Measurements from ENCODE around the gene CYP51A1.
"Not testable (repeated sequence)": the region's sequence is repeated elsewhere in the genome, so short reads cannot be mapped to it uniquely, and the experiment has no call there.

Gene CYP51A1

DNA sequence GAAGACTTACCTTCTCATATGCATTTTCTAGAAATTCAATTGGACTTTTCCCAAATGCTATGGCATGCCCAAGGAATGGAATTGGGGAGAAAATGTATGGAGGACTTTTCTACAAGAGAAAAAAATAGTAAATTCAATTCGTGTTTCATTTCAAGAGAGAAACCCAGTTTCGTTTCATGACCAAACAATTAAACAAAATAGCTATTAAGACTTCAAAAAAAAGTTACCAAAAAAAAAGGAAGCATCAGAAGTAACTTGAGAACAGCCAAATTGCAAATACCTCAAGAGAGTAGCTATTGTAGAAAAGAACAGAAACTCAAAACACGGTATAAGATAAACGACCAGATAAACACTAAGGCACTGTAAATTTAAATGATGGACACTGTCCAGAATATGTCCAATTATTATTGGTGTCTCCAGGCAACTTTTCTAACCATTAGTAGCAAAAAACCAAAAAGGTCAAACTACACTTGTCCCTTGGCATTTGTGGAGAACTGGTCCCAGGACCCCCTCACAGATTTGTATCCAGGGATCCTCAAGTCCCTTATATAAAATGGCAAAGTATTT lies 2.4 kb downstream of the CYP51A1 start:
- in situ Hi-C loops (cut with MboI; ENCODE audit: low sequenced_read_pairs): no loop called here

DNA sequence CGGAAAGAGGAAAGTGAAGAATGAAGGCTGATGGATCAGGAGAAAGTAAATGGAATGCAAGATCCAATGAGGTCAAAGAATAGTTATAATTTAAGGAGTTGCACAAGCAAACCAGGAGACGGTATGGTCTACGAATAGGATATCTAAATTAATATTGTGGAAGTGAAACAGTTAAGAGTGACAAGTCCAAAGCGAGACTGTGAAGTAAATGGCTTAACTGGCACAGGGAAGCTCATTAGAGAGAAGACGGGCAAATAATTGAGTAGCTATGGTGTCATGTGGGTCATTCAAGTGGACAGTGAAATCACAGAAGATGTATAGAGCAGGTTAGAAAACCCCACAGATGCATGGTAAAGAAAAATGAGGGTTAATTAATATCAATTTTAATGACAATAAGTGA lies 3.2 kb downstream of the CYP51A1 start:
- in situ Hi-C loops (cut with MboI; ENCODE audit: low sequenced_read_pairs): no loop called here

DNA sequence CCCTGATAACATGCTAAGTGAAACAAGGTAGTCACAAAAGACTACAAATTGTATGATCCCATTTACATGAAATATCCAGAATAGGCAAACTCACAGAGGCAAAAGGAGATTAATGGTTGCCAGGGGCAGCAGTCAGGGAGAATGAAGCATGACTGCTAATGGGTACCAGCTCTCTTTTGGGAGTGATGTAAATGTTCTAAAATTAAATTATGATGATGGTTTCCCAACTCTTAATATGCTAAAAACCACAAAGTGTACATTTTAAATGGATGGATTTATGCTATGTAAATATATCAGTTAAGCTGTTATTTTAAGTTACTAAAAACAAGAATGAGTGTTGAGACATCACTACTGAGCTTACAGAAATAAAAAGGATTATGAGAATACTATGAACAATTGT lies 12.6 kb downstream of the CYP51A1 start:
- in situ Hi-C loops (cut with MboI; ENCODE audit: low sequenced_read_pairs): no loop called here

DNA sequence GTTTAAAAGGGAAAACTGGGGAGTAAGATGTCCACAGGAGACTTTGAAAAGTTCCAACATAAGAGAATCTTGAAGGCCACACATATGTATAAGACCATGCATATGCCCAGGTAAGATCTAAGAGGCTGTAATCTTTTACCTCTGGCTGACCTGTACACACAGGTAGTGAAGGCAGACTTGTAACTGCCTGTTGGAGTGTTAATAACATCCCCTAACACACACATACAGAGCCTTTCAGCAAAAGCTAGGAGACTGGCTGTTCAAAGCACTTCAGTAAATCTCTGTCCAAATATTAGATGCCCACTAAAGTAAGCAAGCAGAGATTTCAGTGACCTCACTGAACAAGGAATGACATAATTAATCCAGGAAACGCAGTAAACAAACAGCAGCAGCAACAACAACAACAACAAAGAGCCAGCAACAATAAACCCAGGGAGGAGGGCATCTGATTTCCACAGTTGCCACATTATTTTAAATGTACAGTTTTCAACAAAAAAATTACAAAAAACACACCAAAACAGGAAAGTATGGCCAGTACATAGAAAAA lies 15.0 kb downstream of the CYP51A1 start:
- in situ Hi-C loops (cut with MboI; ENCODE audit: low sequenced_read_pairs): no loop called here

DNA sequence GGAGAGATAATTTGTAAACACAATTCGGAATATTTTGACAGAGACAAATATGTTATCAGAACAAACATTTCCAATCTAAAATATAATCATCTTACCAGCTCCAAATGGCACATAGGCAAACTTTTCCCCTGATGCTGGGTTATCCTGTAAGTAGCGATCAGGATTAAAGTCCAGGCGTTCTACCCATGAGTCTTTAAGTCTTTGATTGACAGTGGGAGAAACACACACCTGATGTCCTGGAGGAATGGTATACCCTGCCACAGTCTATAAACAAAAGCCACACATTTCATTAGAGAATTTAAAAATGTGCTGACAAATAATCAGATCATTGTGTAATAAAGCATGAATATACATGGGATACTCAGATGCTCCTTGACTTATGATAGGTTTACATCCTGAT lies 17.3 kb downstream of the CYP51A1 start:
- in situ Hi-C loops (cut with MboI; ENCODE audit: low sequenced_read_pairs): no loop called here

DNA sequence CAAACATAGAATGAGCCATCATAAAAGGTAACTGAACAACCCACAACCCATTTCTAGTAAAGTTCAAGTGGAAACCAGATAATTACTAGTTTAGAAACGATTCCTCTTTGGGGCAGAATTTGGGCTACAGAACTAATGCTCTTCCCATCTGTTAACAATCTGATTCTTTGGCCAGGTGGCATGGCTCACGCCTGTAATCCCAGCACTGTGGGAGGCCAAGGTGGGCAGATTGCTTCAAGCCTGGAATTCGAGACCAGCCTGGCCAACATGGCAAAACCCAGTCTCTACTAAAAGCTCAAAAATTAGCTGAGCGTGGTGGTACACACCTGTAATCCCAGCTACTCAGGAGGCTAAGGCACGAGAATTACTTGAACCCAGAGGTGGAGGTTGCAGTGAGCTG lies 18.5 kb downstream of the CYP51A1 start:
- in situ Hi-C loops (cut with MboI; ENCODE audit: low sequenced_read_pairs): no loop called here

DNA sequence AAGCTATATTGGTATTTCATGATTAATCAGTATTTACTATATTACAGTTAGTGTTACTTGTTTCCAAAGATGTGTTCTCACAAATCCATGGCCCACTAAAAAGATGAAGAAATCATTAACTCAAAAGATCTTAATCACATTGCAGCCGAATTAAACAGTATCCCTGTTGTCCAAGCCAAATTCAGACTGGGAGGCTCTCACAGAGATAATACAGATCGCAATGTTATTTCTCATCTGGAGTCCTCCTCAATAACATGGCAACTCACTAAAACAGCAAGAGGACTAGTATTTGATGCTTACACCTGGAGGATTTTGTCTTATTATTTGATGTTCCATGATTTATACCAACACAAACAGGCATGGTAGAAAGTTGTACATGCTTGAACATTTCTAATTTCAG lies 23.4 kb downstream of the CYP51A1 start:
- in situ Hi-C loops (cut with MboI; ENCODE audit: low sequenced_read_pairs): no loop called here

DNA sequence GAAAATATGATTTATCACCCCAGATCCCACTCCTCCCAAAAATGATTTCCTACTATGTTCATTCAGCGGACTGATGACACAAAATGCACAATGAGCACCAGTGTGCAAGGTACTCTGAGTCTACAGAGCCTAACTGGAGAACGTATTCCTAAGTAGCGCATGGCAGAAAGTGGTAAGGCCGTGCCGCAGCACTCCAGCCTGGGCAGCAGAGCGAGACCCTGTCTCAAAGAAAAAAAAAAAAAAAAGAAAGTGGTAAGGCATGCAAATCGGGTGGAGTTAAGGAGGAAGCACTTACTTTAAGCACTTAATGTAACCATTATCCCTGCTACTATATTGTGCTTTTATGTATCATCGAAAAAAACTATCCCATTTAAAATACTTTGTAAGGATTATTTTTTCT lies 25.5 kb downstream of the CYP51A1 start:
- in situ Hi-C loops (cut with MboI; ENCODE audit: low sequenced_read_pairs): no loop called here

DNA sequence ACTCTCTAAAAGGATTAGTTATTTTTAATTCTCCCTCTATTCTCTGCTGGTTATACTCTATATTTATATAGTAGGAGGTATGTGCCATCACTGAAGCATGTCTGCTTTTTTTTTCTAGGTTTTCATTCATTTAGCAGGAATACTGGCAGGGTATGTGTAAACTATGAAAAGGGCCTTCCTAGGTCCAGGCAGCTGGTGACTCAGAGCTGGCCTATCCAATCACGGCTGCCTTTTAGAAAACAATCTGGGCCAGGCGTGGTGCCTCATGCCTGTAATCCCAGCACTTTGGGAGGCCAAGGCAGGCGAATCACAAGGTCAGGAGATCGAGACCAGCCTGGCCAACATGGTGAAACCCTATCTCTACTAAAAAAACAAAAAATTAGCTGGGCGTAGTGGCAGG lies 31.4 kb downstream of the CYP51A1 start:
- in situ Hi-C loops (cut with MboI; ENCODE audit: low sequenced_read_pairs): not testable (repeated sequence)

DNA sequence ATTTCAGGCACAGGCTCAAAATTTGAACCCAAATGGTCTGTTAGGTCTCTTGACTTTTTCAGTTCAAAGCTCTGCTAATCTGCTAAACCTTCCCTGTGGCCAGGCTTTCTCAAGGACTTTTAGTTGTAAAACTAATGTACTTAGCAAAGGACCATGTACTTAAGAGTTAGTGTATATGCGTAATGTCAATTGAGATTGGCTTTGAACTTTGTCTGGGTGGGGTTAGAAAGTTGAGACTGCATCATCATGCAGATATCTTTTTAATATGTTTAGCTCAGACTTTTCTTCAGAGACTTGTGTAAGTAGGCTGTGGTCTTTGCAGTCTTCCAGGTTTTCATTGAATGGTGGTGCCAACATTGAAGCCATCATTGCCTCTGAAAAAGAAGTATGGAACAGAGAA lies 33.7 kb downstream of the CYP51A1 start:
- in situ Hi-C loops (cut with MboI; ENCODE audit: low sequenced_read_pairs): no loop called here

DNA sequence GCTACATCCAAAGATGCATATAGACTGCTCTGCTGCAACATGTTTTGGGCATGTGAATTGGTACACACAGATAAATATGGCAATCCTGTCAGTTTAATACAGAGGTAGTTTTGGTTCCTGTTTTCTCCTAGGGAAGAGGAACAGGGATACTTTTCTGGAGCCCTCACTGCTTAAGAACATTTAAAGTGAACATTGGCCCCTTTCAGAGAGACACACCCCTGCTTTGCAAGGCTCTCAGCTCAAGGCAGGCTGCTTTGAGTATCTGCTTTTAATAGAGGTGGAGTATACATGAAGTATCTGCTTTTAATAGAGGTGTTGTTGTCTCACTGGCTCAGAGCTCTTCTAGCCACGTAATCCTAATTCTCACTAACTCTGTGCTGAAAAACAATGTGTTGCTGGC lies 38.9 kb downstream of the CYP51A1 start:
- in situ Hi-C loops (cut with MboI; ENCODE audit: low sequenced_read_pairs): no loop called here

DNA sequence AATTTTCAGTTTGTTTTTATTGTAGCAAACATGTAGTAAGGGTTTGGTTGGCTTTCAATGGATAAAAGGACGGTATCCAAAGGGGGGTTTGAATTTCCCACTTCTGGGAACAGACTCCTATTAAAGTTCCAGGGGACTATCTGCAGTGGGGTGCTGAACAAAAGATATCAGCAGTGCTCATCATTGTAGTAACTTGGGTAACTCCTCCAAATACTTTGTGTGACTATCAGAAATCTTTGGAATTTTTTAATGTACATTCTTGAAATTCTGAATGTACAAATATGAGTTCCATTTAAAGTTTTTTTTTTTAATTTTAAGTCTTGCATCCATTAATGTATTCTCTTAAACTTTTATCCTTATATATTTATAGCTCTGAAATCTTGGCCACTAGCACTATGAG lies 42.1 kb downstream of the CYP51A1 start:
- in situ Hi-C loops (cut with MboI; ENCODE audit: low sequenced_read_pairs): no loop called here

DNA sequence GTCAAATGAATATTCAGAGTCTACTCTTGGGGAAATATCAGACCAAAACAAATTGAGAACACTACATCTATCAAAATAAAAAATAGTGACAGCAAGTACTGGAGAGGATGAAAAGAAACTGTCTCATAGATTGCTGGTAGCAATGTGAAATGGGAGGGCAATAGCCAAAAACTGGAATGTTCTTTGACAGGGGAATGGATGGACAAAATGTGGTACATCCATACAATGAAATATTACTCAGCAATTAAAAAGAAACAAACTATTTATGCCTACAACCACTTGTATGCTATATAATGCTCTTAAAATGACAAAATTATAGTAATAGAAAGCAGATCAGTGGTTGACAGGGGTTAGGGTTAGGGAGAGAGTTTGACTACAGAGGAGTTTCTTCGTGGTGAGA lies 46.0 kb downstream of the CYP51A1 start:
- in situ Hi-C loops (cut with MboI; ENCODE audit: low sequenced_read_pairs): no loop called here

DNA sequence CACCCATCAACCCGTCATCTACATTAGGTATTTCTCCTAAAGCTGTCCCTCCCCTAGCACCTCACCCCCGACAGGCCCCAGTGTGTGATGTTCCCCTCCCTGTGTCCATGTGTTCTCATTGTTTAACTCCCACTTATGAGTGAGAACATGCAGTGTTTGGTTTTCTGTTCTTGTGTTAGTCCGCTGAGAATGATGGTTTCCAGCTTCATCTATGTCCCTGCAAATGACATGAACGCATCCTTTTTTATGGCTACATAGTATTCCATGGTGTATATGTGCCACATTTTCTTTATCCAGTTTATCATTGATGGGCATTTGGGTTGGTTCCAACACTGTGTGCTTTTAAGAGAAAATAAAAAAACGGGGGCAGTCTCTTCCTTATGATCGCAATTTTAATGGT lies 50.4 kb downstream of the CYP51A1 start:
- in situ Hi-C loops (cut with MboI; ENCODE audit: low sequenced_read_pairs): not testable (repeated sequence)

DNA sequence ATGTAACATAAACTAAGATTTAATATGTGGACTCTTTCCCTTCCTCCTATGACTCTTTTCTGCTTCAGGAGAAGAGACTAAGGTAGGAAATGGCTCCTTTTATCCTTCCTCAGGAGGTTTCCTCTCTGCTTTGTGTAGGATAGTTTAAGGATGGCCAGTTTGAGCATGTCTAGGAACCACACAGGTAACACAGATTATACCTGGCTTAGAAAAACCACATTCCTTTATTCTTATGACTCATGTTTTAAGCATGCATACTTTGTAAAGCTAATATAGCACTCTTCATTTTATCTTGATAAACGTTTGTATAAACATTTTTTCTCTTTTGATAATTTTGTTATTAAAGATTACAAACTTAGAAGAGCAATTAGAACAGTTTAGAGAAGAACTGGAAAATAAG lies 57.8 kb downstream of the CYP51A1 start:
- in situ Hi-C loops (cut with MboI; ENCODE audit: low sequenced_read_pairs): no loop called here

DNA sequence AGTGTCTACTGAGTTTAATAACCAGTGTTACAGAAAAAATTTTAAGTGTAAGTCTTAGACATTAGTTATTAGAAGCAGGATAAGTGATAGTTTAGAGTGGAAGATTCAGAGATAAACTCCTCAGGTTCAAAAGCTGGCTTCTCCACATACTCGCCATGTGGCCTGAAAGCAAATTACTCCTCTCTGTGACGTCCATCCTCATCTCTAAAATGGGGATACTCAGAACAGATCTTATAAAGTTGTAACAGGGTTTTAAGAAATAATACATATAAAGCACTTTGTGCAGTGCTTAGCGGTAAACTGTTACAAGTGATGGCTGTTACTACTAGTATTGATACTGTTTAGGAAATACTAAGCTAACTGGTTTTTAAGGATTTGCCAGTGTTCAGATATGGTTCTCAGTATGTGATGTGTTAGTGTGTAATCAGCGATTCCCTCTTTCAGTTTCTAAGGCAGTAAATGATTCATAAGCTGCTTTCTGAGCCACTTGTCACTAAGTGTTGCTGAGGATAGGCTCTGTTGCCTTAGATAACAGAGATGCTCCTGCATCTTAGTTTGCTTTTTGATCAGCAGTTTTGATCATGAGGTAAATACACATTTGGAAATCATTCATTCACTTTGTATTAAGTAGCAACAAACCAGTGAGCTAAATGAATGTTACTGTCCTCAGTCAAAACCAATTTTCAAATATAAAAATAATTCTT lies 58.7 kb downstream of the CYP51A1 start:
- in situ Hi-C loops (cut with MboI; ENCODE audit: low sequenced_read_pairs): no loop called here

DNA sequence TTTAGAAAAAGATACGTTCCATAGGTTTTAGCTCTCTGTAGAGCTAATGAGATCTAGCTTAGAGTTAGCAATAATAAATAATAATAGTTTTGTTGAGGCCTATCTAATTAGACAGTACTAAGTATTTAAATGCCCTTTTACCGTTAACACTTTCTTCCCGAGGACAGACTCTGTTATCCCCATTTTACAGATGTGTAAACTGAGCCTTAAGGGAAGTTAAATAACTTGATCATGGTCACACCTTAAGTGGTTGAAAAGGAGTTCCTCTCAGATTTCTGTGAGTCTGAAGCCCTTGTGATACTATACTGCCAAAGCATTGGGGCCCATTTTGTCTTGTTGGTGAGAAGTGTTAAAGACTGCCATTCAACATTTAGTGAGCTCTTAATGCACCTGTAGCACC lies 61.6 kb downstream of the CYP51A1 start:
- in situ Hi-C loops (cut with MboI; ENCODE audit: low sequenced_read_pairs): no loop called here

DNA sequence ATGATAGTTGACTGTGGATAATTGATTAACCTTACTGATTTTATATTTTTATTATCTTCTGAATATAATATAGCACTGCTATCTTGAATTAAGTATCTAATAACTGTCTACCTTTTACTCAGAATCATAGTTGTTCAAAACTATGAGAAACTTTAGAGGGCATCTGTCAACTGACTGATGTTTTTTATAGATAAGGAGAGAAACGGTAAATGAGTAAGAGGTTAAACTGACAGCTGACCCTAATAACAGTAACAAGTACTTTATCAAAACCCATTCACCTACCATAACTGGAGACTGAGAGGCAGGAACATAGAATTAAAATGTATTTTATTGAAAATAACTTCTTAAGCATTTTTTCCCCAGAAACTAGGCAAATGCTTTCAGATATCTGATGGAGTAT lies 62.2 kb downstream of the CYP51A1 start:
- in situ Hi-C loops (cut with MboI; ENCODE audit: low sequenced_read_pairs): no loop called here

DNA sequence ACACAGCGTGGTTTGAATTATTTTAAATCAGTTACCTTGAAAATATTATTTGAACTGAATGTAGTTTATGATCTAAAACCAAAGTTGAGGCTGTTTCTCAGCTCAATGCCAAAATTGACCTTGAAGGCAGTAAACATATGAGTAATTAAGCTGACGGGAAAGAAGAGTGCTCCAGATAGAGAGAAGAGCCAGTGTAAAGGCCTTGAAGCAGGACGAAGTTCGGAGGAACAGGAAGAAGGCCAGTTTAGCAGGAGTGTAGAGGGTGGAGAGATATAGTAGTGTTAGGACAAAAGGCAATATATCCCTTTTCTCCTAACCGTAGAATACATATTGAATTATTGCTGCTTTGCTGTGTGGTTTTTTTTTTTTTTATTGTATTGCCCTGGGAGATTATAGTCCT lies 63.2 kb downstream of the CYP51A1 start:
- in situ Hi-C loops (cut with MboI; ENCODE audit: low sequenced_read_pairs): no loop called here

DNA sequence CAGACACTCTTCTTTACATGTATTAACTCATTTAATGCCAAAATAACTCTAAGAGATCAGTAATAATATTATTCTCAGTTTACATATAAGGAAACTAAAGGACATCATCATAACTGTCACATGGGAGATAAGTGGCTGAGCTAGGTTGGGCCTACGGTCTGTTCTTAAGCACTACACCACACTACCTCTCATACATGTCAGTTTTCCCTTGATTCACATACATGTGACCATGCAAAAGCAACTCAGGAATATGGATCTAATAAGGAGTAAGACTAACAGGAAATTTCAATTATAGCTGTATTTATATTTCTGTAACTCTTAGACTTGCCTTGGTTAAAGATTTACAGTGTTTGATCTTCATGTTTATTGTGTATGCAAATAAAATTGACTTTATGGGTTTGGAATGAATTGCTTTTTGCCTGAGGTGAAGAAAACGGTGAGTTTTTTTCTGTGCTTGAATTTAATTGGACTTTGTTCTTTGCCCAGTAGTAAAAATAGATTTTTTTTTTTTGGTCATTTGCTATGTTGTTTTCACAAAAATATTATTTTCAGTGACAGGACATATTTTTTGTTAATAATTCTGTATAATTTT lies 69.7 kb downstream of the CYP51A1 start:
- in situ Hi-C loops (cut with MboI; ENCODE audit: low sequenced_read_pairs): no loop called here

All from hTERT RPE-1 (cell line).